ENCODE results near the gene SUCLA2.
A peak's percentile ranks its signal among the peaks of the same experiment; 100 is the strongest.
"Not testable (repeated sequence)": the region's sequence is repeated elsewhere in the genome, so short reads cannot be mapped to it uniquely, and the experiment has no call there.

Gene SUCLA2

DNA sequence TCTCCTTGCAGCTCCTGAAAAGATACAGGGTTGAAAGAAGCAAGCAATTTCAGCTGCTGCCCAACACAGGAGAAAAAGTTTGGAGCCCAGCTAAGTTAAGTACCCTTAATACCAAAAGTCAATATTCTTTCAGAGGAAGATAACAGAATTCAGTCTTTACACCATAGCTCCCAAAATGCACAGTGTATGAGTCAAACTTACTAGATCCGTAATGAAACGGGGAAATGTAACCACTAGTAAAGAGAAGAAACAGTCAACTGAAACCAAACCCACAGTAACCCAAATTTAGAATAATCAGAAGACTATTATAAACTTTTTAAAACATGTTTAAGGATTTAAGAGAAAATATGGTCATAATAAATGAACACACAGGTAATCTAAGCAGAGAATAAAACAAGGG, 45.2 kb downstream of the SUCLA2 start:
- H3K4me3 ChIP-seq (ENCODE audit: low read depth, low read length) = no peak overlapping the region
- in situ Hi-C loops (cut with HindIII; ENCODE audit: low sequenced_read_pairs) = no loop called here
- no peak for DNase-seq (ENCODE audit: low read depth, low spot score)
- TF ChIP-seq, protein P1, sequence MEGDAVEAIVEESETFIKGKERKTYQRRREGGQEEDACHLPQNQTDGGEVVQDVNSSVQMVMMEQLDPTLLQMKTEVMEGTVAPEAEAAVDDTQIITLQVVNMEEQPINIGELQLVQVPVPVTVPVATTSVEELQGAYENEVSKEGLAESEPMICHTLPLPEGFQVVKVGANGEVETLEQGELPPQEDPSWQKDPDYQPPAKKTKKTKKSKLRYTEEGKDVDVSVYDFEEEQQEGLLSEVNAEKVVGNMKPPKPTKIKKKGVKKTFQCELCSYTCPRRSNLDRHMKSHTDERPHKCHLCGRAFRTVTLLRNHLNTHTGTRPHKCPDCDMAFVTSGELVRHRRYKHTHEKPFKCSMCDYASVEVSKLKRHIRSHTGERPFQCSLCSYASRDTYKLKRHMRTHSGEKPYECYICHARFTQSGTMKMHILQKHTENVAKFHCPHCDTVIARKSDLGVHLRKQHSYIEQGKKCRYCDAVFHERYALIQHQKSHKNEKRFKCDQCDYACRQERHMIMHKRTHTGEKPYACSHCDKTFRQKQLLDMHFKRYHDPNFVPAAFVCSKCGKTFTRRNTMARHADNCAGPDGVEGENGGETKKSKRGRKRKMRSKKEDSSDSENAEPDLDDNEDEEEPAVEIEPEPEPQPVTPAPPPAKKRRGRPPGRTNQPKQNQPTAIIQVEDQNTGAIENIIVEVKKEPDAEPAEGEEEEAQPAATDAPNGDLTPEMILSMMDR (IDR thresholded peaks at IDR 0.05; ENCODE audit: low read depth, low read length) = no peak

DNA sequence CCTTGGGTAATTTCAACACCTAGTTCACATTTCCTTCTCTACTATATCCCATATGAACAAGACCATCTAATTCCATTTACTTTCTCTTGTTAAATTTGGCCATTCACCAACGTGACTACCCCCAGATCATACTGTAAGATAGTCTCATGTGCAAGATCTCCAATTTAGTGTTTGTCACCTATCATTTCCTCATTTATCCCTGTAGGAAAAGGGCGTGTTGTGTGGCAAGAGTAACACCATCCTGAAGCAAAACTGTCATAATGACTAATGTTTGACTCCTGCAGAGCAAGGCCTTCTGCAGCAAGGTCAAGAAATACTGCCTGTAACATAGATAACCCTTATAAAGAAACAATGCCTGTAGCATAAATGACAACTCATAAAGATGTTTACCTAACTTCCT, 51.3 kb downstream of the SUCLA2 start:
- TF ChIP-seq, protein P1 (IDR thresholded peaks at IDR 0.05; ENCODE audit: low read depth, low read length) = no peak
- in situ Hi-C loops (cut with HindIII; ENCODE audit: low sequenced_read_pairs) = no loop called here
- no peak overlapping the region for H3K4me3 ChIP-seq (ENCODE audit: low read depth, low read length)
- DNase-seq (ENCODE audit: low read depth, low spot score) = no peak

DNA sequence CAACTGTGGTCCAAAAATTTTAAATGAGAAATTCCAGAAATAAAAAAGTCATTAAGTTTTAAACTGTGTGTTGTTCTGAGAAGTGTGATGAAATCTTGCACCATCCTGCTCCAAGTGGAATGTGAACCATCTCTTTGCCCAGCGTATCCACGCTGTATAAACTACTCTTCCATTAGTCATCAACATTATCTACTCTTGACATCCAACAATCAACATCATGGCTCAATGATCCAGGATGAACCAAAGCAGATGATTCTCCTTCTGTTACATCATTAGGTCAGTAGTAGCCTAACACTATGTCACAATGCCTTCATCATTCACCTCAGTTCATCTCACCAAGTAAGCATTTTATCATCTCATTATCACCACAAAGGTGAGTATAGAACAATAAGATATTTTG, 55.3 kb downstream of the SUCLA2 start:
- TF ChIP-seq, protein P1 (IDR thresholded peaks at IDR 0.05; ENCODE audit: low read depth, low read length) = no peak
- in situ Hi-C loops (cut with HindIII; ENCODE audit: low sequenced_read_pairs) = no loop called here
- no peak overlapping the region for H3K4me3 ChIP-seq (ENCODE audit: low read depth, low read length)
- DNase-seq (ENCODE audit: low read depth, low spot score) = peak; percentile 35

DNA sequence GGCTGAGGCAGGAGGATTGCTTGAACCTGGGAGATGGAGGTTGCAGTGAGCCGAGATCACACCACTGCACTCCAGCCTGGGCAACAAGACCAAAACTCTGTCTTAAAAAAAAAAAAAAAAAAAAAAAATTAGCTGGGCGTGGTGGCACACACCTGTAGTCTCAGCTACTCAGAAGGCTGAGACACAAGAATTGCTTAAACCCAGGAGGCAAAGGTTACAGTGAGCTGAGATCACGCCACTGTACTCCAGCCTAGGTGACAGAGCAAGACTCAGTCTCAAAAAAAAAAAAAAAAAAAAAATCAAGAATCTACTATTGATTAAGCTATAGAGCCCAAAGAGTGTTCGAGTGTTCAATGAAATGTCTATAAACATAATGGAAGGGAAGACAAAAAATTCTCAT, 55.9 kb downstream of the SUCLA2 start:
- H3K4me3 ChIP-seq (ENCODE audit: low read depth, low read length); DNase-seq (ENCODE audit: low read depth, low spot score); in situ Hi-C loops (cut with HindIII; ENCODE audit: low sequenced_read_pairs): not testable (repeated sequence)

DNA sequence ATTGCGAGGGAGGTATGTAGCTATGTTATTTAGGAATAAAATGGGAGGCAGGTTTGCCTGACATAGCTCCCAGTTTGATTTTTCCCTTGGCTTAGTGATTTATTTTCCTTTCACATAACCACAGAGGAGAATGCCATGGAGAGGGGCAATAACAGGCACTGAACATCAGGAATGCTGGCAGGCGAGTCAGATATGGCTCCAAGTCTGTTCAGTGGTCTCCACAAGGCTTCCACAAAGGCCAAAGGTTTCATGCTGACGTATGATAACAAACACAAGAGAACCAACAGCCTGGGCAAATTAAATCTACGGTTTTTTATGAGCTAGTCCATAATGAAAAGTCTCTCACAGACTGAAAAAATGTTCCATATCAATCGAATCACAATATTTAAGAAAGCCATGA, 66.7 kb downstream of the SUCLA2 start:
- H3K4me3 ChIP-seq (ENCODE audit: low read depth, low read length) = no peak overlapping the region
- in situ Hi-C loops (cut with HindIII; ENCODE audit: low sequenced_read_pairs) = no loop called here
- TF ChIP-seq, protein P1 (IDR thresholded peaks at IDR 0.05; ENCODE audit: low read depth, low read length) = no peak
- DNase-seq (ENCODE audit: low read depth, low spot score) = peak; percentile 49

DNA sequence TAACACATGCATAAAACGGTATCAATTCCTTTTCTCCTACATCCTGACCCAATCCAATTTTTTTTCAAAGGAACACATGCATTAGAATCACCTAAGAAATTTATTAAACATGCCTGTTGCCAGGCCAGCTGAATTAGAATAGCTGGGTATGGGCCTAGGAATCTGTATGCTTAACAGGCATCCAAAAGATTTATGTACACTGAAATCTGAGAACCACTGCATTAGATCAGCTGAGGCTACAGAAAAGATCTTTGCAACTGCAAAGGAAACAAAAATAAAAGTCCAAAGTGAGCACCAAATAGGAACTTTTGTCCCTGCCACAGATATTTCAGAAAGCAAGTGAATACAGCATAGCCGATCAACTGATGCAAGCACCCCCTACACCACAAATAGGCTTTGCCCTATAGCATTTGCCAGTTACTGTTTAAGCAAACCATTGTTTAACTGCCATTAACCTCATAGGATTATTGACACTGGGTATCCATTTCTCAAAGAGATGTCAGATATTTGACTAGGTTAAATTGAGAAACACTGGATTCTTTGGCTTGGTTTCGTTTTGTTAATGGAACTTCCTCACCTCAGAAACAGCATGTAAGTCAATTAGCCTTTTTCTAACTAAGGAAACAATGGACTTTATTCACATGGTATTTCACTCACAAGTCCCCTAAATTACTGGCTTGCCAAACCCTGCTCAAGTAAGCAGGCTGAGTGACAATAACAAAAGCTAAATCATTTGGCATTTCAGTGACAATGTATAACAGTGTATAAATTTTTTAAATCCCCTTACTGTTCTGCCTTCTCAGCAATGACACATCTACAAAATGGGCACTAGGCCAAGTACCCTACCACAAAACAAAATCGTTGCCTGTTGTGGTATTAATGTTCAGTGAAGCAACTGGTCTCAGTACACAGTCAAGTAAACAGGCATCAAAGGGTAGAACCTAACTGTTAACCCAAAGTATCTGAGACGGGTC, 67.8 kb downstream of the SUCLA2 start:
- in situ Hi-C loops (cut with HindIII; ENCODE audit: low sequenced_read_pairs) = no loop called here
- TF ChIP-seq, protein P1 (IDR thresholded peaks at IDR 0.05; ENCODE audit: low read depth, low read length) = no peak
- peak; percentile 57 for DNase-seq (ENCODE audit: low read depth, low spot score)
- H3K4me3 ChIP-seq (ENCODE audit: low read depth, low read length) = no peak overlapping the region

DNA sequence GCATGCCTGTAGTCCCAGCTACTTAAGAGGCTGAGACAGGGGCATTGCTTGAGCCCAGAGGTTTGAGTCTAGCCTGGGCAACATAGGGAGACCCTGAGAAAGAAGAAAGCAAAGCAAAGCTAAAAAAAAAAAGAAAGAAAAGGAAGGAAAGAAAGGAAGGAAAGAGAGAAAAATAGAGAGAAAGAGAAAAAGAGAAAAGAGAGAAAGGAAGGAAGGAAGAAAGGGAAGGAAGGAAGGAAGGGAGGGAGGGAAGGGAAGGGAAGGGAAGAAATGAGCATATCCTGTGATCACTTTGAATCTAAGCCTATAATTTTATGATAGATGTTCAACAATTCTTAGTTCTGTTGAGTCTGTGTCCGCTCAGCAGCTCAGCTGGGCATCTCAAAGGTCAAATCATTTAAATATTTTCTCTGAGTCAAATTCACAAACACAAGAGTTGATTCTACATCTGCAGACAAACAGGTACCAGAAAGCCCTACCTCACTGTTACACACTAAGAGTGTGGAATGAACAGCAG, 70.4 kb downstream of the SUCLA2 start:
- TF ChIP-seq, protein P1 (IDR thresholded peaks at IDR 0.05; ENCODE audit: low read depth, low read length) = no peak
- no peak for DNase-seq (ENCODE audit: low read depth, low spot score)
- no peak overlapping the region for H3K4me3 ChIP-seq (ENCODE audit: low read depth, low read length)
- in situ Hi-C loops (cut with HindIII; ENCODE audit: low sequenced_read_pairs) = no loop called here

Measured in astrocyte of the spinal cord (primary cell).